Measurements from ENCODE around the gene ZDHHC17. TPM values are rescaled to one million over a fixed set of nuclear protein-coding genes. Genes with fewer than 3 reads are reported as not detected.

The ZDHHC17 gene
- total and polyA plus RNA-seq, 2 of the 13 experiments (the other 11 are each of a cell fraction or from before 2014, with no cell fraction given): 36.7 to 38.5 TPM

DNA sequence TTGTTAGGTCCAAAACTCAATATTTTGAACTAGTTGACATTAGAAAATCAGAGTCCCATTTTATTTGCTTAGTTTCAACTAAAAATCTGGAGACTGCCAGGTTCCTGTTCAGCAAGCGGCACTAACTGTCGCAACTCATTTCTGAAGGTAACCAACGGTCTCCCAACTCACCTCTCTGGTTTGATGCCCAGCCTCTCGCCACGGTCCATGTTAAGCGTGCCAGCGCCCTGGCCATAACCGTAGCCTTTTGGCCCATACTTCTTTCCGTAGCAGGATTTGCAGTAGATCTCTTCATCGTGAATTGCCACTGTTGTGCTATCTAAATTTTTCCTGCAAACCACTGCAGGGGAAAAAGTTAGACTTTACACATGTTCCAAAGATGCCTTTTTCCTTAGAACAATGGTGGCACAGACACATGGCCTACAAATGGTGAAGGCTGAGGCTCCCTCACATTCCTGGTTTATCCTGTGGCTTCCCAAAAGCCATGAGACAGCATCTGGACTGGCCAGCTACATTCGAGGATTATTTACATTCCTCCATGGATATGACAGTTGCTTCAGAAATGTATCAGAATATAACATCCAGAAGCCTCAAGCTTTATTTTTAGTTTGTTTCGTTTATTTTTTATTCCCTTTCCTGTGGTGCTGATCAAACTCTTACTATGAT, 99.2 kb downstream of the ZDHHC17 start (continued):
- TF ChIP-seq, protein P1, sequence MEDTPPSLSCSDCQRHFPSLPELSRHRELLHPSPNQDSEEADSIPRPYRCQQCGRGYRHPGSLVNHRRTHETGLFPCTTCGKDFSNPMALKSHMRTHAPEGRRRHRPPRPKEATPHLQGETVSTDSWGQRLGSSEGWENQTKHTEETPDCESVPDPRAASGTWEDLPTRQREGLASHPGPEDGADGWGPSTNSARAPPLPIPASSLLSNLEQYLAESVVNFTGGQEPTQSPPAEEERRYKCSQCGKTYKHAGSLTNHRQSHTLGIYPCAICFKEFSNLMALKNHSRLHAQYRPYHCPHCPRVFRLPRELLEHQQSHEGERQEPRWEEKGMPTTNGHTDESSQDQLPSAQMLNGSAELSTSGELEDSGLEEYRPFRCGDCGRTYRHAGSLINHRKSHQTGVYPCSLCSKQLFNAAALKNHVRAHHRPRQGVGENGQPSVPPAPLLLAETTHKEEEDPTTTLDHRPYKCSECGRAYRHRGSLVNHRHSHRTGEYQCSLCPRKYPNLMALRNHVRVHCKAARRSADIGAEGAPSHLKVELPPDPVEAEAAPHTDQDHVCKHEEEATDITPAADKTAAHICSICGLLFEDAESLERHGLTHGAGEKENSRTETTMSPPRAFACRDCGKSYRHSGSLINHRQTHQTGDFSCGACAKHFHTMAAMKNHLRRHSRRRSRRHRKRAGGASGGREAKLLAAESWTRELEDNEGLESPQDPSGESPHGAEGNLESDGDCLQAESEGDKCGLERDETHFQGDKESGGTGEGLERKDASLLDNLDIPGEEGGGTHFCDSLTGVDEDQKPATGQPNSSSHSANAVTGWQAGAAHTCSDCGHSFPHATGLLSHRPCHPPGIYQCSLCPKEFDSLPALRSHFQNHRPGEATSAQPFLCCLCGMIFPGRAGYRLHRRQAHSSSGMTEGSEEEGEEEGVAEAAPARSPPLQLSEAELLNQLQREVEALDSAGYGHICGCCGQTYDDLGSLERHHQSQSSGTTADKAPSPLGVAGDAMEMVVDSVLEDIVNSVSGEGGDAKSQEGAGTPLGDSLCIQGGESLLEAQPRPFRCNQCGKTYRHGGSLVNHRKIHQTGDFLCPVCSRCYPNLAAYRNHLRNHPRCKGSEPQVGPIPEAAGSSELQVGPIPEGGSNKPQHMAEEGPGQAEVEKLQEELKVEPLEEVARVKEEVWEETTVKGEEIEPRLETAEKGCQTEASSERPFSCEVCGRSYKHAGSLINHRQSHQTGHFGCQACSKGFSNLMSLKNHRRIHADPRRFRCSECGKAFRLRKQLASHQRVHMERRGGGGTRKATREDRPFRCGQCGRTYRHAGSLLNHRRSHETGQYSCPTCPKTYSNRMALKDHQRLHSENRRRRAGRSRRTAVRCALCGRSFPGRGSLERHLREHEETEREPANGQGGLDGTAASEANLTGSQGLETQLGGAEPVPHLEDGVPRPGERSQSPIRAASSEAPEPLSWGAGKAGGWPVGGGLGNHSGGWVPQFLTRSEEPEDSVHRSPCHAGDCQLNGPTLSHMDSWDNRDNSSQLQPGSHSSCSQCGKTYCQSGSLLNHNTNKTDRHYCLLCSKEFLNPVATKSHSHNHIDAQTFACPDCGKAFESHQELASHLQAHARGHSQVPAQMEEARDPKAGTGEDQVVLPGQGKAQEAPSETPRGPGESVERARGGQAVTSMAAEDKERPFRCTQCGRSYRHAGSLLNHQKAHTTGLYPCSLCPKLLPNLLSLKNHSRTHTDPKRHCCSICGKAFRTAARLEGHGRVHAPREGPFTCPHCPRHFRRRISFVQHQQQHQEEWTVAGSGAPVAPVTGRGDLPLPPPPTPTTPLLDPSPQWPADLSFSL (CRISPR knock-in tag; IDR thresholded peaks at IDR 0.05): no peak
- TF ChIP-seq MTA1 (CRISPR knock-in tag; IDR thresholded peaks at IDR 0.05; ENCODE audit: borderline replicate concordance): no peak
- TF ChIP-seq, protein P2, sequence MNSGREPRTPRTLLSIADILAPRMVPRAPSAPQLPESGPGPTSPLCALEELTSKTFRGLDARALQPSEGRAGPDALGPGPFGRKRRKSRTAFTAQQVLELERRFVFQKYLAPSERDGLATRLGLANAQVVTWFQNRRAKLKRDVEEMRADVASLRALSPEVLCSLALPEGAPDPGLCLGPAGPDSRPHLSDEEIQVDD (CRISPR knock-in tag; IDR thresholded peaks at IDR 0.05; ENCODE audit: borderline replicate concordance): no peak

DNA sequence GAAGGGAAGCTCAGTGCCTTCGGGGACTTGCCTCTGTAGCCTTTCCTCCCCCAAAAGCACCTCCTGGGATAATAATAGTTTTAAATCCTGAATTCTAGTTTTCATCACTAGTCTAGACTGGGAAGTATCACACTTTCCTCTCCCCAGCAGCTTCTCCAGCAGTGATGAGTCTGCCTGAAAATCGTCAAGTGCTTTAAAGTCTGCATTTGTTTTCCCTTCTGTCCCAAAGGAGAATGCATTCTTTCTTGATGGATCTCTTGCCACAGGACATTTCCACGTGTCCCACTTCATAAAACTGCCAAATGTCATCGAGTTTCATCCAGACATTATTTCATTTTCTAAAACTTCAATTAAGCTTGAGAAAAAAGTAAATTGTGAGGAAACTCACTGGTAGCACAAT, 99.9 kb downstream of the ZDHHC17 start:
- in situ Hi-C loops (cut with HindIII; ENCODE audit: extremely low pct_ligation_motif_present, low pct_unique_long_range_greater_than_20kb) (no loop called here), intact Hi-C loops (cut with micrococcal nuclease; ENCODE audit: unreplicated experiment) (no loop called here)
- H2AFZ ChIP-seq (ENCODE audit: low read length): no peak overlapping the region
- H3K9me3 ChIP-seq (ENCODE audit: low read length): no peaks in the 10 kb centered on the region
- no peak for TF ChIP-seq ZNF33A (CRISPR knock-in tag; IDR thresholded peaks at IDR 0.05; ENCODE audit: borderline replicate concordance)
- TF ChIP-seq HNRNPH1 (optimal IDR thresholded peaks at IDR 0.05; ENCODE audit: low read depth, low read length): no peak
- TF ChIP-seq ZNF224 (CRISPR knock-in tag; IDR thresholded peaks at IDR 0.05): no peak
- no peaks in the 10 kb centered on the region for H3K36me3 ChIP-seq (replicated peaks in 1 of 2; ENCODE audit: control insufficient read depth in 1 of 2, insufficient read depth in 2 of 2, low read length in 2 of 2)
- no peak overlapping the region for H3K4me2 ChIP-seq (ENCODE audit: low read depth, low read length)
- POLR2A ChIA-PET: no interaction called here
- no peak for ATAC-seq
- H3K4me1 ChIP-seq (ENCODE audit: insufficient read depth, low read length): no peaks in the 10 kb centered on the region
- no peak for FAIRE-seq
- no peaks in the 10 kb centered on the region for H3K27me3 ChIP-seq (ENCODE audit: control insufficient read depth in 1 of 2, insufficient read depth in 2 of 2, low read length in 2 of 2)
- no peak overlapping the region for H3K27ac ChIP-seq (ENCODE audit: extremely low read length, insufficient read depth, low read length)
- no peak for DNase-seq (ENCODE audit: low spot score)
- CTCF ChIA-PET (ENCODE audit: low intra/inter-chr PET ratio, low total read pairs): no interaction called here
- H3K9ac ChIP-seq (ENCODE audit: insufficient read depth, low read depth, low read length): no peak overlapping the region
- no peaks in the 10 kb centered on the region for H3K79me2 ChIP-seq (ENCODE audit: insufficient read depth, low read length)
- H4K20me1 ChIP-seq (ENCODE audit: insufficient read depth, low read length): no peaks in the 10 kb centered on the region
- H3K4me3 ChIP-seq (replicated peaks in 1 of 3; ENCODE audit: insufficient read depth in 1 of 3, low read depth in 2 of 3, low read length in 3 of 3): no peak overlapping the region
- WGBS (ENCODE audit: low lambda C conversion rate): 64% methylated on average over 4 of the region's 4 CpGs
- no TSS peak for BruUV-seq (replicated peaks)

Measured in HepG2 (cell line).